H1 (cell line): ENCODE results near the gene QPCT. TPM values are rescaled to one million over a fixed set of nuclear protein-coding genes. Genes with fewer than 3 reads are reported as not detected.

Experiments
- CHD7 ChIP-seq: fragments of 300-600 bp; sonication (generic); IDR thresholded peaks from 2 replicates; pipeline ENCODE4 v1.7.1; 2012; ENCODE audit warnings: low read length, moderate library complexity, mild to moderate bottlenecking, inconsistent platforms; ENCODE audit not compliant: insufficient replicate concordance
- EP300 ChIP-seq, 2 experiments: IDR thresholded peaks; 1 replicate in 1 of 2; 2 replicates in 1 of 2; pipeline ENCODE4 v1.6.1; 2011 to 2012; ENCODE audit warnings: low read depth in 2 of 2, low read length in 2 of 2, mild to moderate bottlenecking in 2 of 2, borderline replicate concordance in 1 of 2, inconsistent platforms in 1 of 2, moderate library complexity in 1 of 2
- polyA plus RNA-seq, 7 experiments: library from polyadenylated mRNA; depleted of rRNA in 3 of 7; stranded (reverse) in 5 of 7; unstranded in 2 of 7; fragments of >200 nt in 5 of 7; fragments of 200-250 nt in 2 of 7; gene quantifications; 1 replicate in 5 of 7; 2 replicates in 1 of 7; 4 replicates in 1 of 7; pipeline versions ENCODE4 v1.2.1 to v1.2.3, GENCODE V29; 2011 to 2013; ENCODE audit warnings: missing spikeins in 2 of 7, mixed read lengths in 2 of 7
- total RNA-seq: library from RNA; stranded (reverse); fragmentation: NEBNext Ultra II Directional; extraction: Animal tissue kit (Norgen Biotek cat#: 25700); gene quantifications from 2 replicates; pipeline ENCODE4 v1.2.1, GENCODE V29; 2021

Gene QPCT
- total and polyA plus RNA-seq, 2 of the 8 experiments (the other 6 are each of a cell fraction or from before 2014, with no cell fraction given), result 4.0 to 4.3 TPM

GRCh38 chr2:37338933-37339332, 5.5 kb upstream of the QPCT start (continued):
- TF ChIP-seq CHD7 (no peak), EP300 (IDR thresholded peaks at IDR 0.05; ENCODE audit: borderline replicate concordance in 1 of 2, low read depth in 2 of 2, low read length in 2 of 2) (no peak)
